Tibial artery (tissue), 4 donors: ENCODE data around the gene HDAC11.

Source experiments
- DNase-seq, 2 donors: peaks; one replicate each; pipeline ENCODE4 v3.0.0-alpha.2; 2019
- H3K27ac ChIP-seq, 2 donors: fragments of 200-600 bp; sonication (generic) in 1 of 2; 1 replicate in 1 of 2; 2 replicates in 1 of 2; pipeline ENCODE4 v1.5.1; 2018 to 2019; ENCODE audit warnings: mild to moderate bottlenecking in 1 of 2
- H3K27me3 ChIP-seq, 2 donors: fragments of 200-600 bp; sonication (generic) in 1 of 2; one replicate each; pipeline versions ENCODE4 v1.5.1 to v1.6.0; 2016 to 2019
- H3K36me3 ChIP-seq, 3 donors: fragments of 200-600 bp; sonication (generic) in 2 of 3; one replicate each; pipeline ENCODE4 v1.5.1; 2016 to 2019; ENCODE audit warnings: mild to moderate bottlenecking in 2 of 3
- H3K4me1 ChIP-seq, 4 donors: fragments of 200-600 bp; sonication (generic) in 2 of 4; 1 replicate in 3 of 4; 2 replicates in 1 of 4; pipeline ENCODE4 v1.5.1; 2016 to 2019
- H3K4me3 ChIP-seq, 2 donors: fragments of 200-600 bp; sonication (generic) in 1 of 2; 1 replicate in 1 of 2; 2 replicates in 1 of 2; pipeline ENCODE4 v1.5.1; 2018 to 2019; ENCODE audit warnings: mild to moderate bottlenecking in 2 of 2
- H3K9me3 ChIP-seq, 3 donors: fragments of 200-600 bp; sonication (generic) in 1 of 3; one replicate each; pipeline ENCODE4 v1.5.1; 2016 to 2019
- intact Hi-C: fragments of 100-400 bp; cut with DNase I; formaldehyde crosslinking; loops from one replicate; pipeline ENCODE4 v1.15.0; 2023; ENCODE audit warnings: low total_unique reads
- TF ChIP-seq, protein P1 (sequence below), 2 experiments: fragments of 200-600 bp in 1 of 2; fragments of 450-650 bp in 1 of 2; IDR thresholded peaks; one replicate each; pipeline ENCODE4 v1.5.1; 2017 to 2019; ENCODE audit warnings: antibody characterized with exemption in 2 of 2, mild to moderate bottlenecking in 1 of 2, moderate library complexity in 1 of 2

Gene HDAC11

GRCh38 chr3:13487403-13487802 is 7.3 kb downstream of the HDAC11 start:
- H3K27me3 ChIP-seq: no peaks in the 10 kb centered on the region
- DNase-seq: peak in 1 of 2 donors; percentile 59
- TF ChIP-seq, protein P1, sequence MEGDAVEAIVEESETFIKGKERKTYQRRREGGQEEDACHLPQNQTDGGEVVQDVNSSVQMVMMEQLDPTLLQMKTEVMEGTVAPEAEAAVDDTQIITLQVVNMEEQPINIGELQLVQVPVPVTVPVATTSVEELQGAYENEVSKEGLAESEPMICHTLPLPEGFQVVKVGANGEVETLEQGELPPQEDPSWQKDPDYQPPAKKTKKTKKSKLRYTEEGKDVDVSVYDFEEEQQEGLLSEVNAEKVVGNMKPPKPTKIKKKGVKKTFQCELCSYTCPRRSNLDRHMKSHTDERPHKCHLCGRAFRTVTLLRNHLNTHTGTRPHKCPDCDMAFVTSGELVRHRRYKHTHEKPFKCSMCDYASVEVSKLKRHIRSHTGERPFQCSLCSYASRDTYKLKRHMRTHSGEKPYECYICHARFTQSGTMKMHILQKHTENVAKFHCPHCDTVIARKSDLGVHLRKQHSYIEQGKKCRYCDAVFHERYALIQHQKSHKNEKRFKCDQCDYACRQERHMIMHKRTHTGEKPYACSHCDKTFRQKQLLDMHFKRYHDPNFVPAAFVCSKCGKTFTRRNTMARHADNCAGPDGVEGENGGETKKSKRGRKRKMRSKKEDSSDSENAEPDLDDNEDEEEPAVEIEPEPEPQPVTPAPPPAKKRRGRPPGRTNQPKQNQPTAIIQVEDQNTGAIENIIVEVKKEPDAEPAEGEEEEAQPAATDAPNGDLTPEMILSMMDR (IDR thresholded peaks at IDR 0.05): no peak
- no peak overlapping the region for H3K4me3 ChIP-seq
- intact Hi-C loops: no loop called here
- peaks cover 0 to 20% (median 8%) of the 10 kb centered on the region in 4 donors for H3K4me1 ChIP-seq
- H3K27ac ChIP-seq: no peak overlapping the region
- no peaks in the 10 kb centered on the region for H3K9me3 ChIP-seq
- H3K36me3 ChIP-seq: peaks cover 13 to 25% (median 15%) of the 10 kb centered on the region in 3 donors

- TF ChIP-seq, protein P1 (IDR thresholded peaks at IDR 0.05): no peak
- Histone ChIP-seq H3K4me3 (no peak overlapping the region), H3K27ac (no peak overlapping the region), H3K36me3 (peaks cover 13 to 34% (median 17%) of the 10 kb centered on the region in 3 donors), H3K27me3 (no peaks in the 10 kb centered on the region), H3K9me3 (no peaks in the 10 kb centered on the region), H3K4me1 (peaks cover 0 to 7% (median 2%) of the 10 kb centered on the region in 4 donors)
- DNase-seq: peak in 1 of 2 donors; percentile 48
- intact Hi-C loops: no loop called here
Measured at GRCh38 chr3:13491206-13491974, 11.3 kb downstream of the HDAC11 start.

DNA sequence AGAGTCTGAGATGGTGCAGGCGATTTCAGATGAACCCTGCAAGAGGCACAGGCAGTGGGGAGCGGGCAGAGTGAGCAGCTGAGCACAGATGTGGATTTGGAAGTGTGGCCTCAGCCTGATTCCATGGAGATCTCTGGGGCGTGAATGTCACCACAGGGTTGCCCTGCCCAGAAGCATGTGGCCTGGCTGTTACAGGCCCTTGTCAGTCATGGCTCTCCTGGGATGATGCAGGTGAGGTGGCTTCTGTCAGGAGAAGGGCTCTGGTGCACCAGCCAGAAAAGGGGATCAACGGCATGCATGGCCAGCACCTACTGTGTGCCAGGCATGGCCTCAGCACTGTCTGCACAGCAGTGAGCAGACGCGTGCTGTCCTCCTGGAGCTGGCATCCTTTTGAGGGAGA is 11.9 kb downstream of the HDAC11 start:
- intact Hi-C loops: no loop called here
- DNase-seq: peak in 1 of 2 donors; percentile 39
- Histone ChIP-seq H3K9me3 (no peaks in the 10 kb centered on the region), H3K4me3 (no peak overlapping the region), H3K27me3 (no peaks in the 10 kb centered on the region), H3K27ac (no peak overlapping the region), H3K36me3 (peaks cover 13 to 30% (median 17%) of the 10 kb centered on the region in 3 donors), H3K4me1 (peaks cover 3 to 11% (median 6%) of the 10 kb centered on the region in 4 donors)
- TF ChIP-seq, protein P1 (IDR thresholded peaks at IDR 0.05): no peak

DNA sequence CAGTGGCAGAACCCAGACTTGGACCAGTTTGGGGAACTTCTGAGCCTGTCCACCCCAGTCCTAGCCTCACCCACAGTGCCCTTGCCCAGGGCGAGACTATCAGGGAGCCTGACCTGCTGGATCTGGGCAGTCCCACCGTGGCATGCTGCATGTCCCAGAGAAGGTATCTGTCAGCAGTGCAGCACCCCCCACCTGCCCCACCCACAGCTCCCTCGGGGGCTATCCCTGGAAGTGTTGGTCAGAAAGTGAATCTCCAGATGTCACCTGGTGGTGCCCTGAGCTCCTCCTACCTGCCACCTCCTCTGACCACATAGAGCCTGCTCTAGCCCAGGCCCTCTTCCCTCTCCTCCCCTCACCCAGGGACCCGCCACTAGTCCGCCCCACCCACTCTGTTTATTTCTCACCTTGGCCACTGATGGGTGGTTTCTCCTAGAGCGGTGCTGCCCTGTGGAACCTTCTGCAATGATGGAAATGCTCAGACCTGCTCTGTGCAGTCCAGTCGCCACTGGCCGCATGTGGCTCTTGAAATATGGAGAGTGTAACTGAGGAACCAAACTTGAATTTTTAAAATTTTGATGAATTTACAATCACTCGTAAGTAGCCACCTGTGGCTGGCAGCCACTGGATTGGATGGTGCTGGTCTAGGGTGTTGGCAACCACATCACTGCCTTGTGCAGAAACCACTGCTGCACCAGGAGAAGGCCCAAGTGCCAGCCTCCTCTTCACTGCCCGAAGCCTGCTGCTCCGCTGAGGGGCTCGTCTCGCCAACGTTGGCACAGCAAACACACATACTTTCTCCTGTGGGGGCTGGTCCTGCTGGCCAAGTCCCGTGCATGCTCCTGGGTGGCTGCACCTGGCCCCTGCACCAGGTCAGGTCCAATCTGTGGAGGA is 13.1 kb downstream of the HDAC11 start:
- Histone ChIP-seq H3K27ac (no peak overlapping the region), H3K4me3 (no peak overlapping the region), H3K4me1 (peaks cover 3 to 11% (median 6%) of the 10 kb centered on the region in 4 donors), H3K36me3 (peaks cover 13 to 23% (median 17%) of the 10 kb centered on the region in 3 donors), H3K9me3 (no peaks in the 10 kb centered on the region), H3K27me3 (no peaks in the 10 kb centered on the region)
- DNase-seq: peak in 1 of 2 donors; percentile 58
- intact Hi-C loops: no loop called here
- TF ChIP-seq, protein P1 (IDR thresholded peaks at IDR 0.05): no peak

DNA sequence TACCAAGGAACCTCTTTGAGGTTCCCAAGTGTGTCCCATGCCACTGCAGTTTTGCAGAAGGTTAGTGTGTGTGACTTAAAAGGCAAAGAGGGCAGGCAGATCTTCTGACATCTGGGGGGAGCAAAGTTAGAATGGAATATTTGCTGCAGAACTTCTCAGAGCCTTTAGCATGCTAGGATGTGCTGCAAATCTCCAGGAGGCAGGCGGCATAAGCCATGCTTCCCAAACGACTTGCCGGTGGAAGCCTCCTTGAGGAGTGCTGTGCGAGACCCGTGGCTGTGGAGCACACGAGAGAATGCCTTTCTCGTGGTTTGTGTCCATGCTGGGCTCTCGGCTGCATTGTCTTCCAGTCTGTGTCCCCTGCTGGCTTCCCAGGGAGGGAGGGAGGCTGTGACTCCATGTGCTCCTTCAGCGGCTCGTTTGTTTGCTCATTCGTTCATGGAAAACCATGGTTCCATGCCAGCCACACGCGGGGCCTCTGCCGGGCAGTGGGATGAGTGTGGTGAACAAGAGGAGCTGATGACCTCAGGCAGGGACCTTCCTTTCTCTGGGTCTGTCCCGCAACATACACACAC is 13.8 kb downstream of the HDAC11 start:
- no peak overlapping the region for H3K27ac ChIP-seq
- peaks cover 3 to 11% (median 6%) of the 10 kb centered on the region in 4 donors for H3K4me1 ChIP-seq
- no peaks in the 10 kb centered on the region for H3K27me3 ChIP-seq
- H3K36me3 ChIP-seq: peaks cover 13 to 29% (median 17%) of the 10 kb centered on the region in 3 donors
- no peaks in the 10 kb centered on the region for H3K9me3 ChIP-seq
- intact Hi-C loops: loop anchor here (2.0 kb wide), 1 partner anchor 159 kb away; no protein-coding TSS in a partner anchor
- TF ChIP-seq, protein P1 (IDR thresholded peaks at IDR 0.05): no peak
- H3K4me3 ChIP-seq: no peak overlapping the region
- DNase-seq: peak in 1 of 2 donors; percentile 55
